IMR-90 (cell line): Measurements from ENCODE around the gene FTO. TPM values are rescaled to one million over a fixed set of nuclear protein-coding genes. Genes with fewer than 3 reads are reported as not detected.

Experiments
- ATAC-seq: fragments of 200-7000 bp; cut with Tn5 transposase; 2 replicates; pipeline ENCODE4 v1.9.1; 2020; ENCODE audit warnings: low read depth, mild to moderate bottlenecking, moderate library complexity
- BruUV-seq: library from RNA; stranded (reverse); fragments of 400-500 nt; replicated peaks from 2 replicates; lab custom pipeline; 2021; lab: Mats Ljungman, UMichigan
- CTCF ChIA-PET: fragments of 300-600 bp; formaldehyde crosslinking; extraction: SDS; loops from one replicate; lab custom pipeline; 2021; ENCODE audit warnings: antibody characterized with exemption; lab: Yijun Ruan, JAX
- POLR2A ChIA-PET: fragments of 300-600 bp; sonication (Branson Sonifier 250); formaldehyde crosslinking; loops from one replicate; lab custom pipeline; 2022; ENCODE audit warnings: antibody characterized with exemption; ENCODE audit not compliant: unreplicated experiment; lab: Charles Lee
- DNase-seq: peaks from one replicate; pipeline ENCODE4 v3.0.0; 2013
- H2AFZ ChIP-seq: replicated peaks from 2 replicates; pipeline ENCODE3; 2013; ENCODE audit warnings: low read length, mild to moderate bottlenecking; ENCODE audit not compliant: poor library complexity
- H2AK5ac ChIP-seq: 2 replicates; pipeline ENCODE4 v1.6.1; 2013; ENCODE audit warnings: low read depth, low read length, inconsistent platforms
- H2AK9ac ChIP-seq: replicated peaks from 2 replicates; pipeline ENCODE3; 2013; ENCODE audit warnings: mild to moderate bottlenecking, low read depth, low read length, moderate library complexity; ENCODE audit not compliant: poor library complexity
- H2BK120ac ChIP-seq: 2 replicates; pipeline ENCODE4 v1.6.1; 2013; ENCODE audit warnings: low read depth, low read length, inconsistent platforms
- H2BK15ac ChIP-seq: 3 replicates; pipeline ENCODE4 v1.6.1; 2013; ENCODE audit warnings: low read depth, low read length, inconsistent platforms
- H2BK20ac ChIP-seq: 2 replicates; pipeline ENCODE4 v1.6.1; 2013; ENCODE audit warnings: low read depth, mild to moderate bottlenecking, inconsistent platforms, low read length, moderate library complexity
- H2BK5ac ChIP-seq: 2 replicates; pipeline ENCODE4 v1.6.1; 2013; ENCODE audit warnings: mild to moderate bottlenecking, low read depth, low read length, inconsistent platforms; ENCODE audit not compliant: poor library complexity, severe bottlenecking
- H3K14ac ChIP-seq: replicated peaks from 2 replicates; pipeline ENCODE4 v1.6.1; 2013; ENCODE audit warnings: low read depth, low read length, inconsistent platforms
- H3K18ac ChIP-seq: 2 replicates; pipeline ENCODE4 v1.6.1; 2013; ENCODE audit warnings: low read depth, low read length, control low read depth
- H3K23ac ChIP-seq: 2 replicates; pipeline ENCODE4 v1.6.1; 2013; ENCODE audit warnings: low read depth, low read length, inconsistent platforms
- H3K27ac ChIP-seq: 2 replicates; pipeline ENCODE4 v1.5.1; 2013; ENCODE audit warnings: mild to moderate bottlenecking, control low read depth, low read length; ENCODE audit not compliant: insufficient read depth
- H3K27me3 ChIP-seq: 2 replicates; pipeline ENCODE4 v1.6.1; 2013; ENCODE audit warnings: low read length; ENCODE audit not compliant: control insufficient read depth, insufficient read depth
- H3K36me3 ChIP-seq: 2 replicates; pipeline ENCODE4 v1.6.1; 2013; ENCODE audit warnings: low read length, mixed read lengths; ENCODE audit not compliant: control insufficient read depth, insufficient read depth
- H3K4ac ChIP-seq: 2 replicates; pipeline ENCODE4 v1.6.1; 2013; ENCODE audit warnings: low read depth, low read length, inconsistent platforms
- H3K4me1 ChIP-seq: 2 replicates; pipeline ENCODE4 v1.6.1; 2013; ENCODE audit warnings: low read length, mixed read lengths; ENCODE audit not compliant: control insufficient read depth, insufficient read depth
- H3K4me2 ChIP-seq: 2 replicates; pipeline ENCODE4 v1.6.1; 2013; ENCODE audit warnings: low read depth, mild to moderate bottlenecking, control low read depth, low read length, moderate library complexity
- H3K4me3 ChIP-seq: 2 replicates; pipeline ENCODE4 v1.5.1; 2013; ENCODE audit warnings: low read depth, mild to moderate bottlenecking, control low read depth, low read length, moderate library complexity; ENCODE audit not compliant: insufficient read depth
- H3K56ac ChIP-seq: 2 replicates; pipeline ENCODE4 v1.6.1; 2013; ENCODE audit warnings: low read length, inconsistent platforms; ENCODE audit not compliant: insufficient read depth; ENCODE audit errors: extremely low read depth
- H3K79me1 ChIP-seq, 2 experiments: 2 replicates each; pipeline ENCODE4 v1.6.1; 2013; ENCODE audit warnings: low read length in 2 of 2, inconsistent platforms in 1 of 2, low read depth in 1 of 2
- H3K9ac ChIP-seq: 2 replicates; pipeline ENCODE4 v1.6.1; 2013; ENCODE audit warnings: low read depth, low read length, control low read depth
- H3K9me1 ChIP-seq: 2 replicates; pipeline ENCODE4 v1.6.1; 2013; ENCODE audit warnings: low read length, inconsistent platforms; ENCODE audit not compliant: insufficient read depth
- H3K9me3 ChIP-seq: 2 replicates; pipeline ENCODE4 v1.6.1; 2013; ENCODE audit warnings: low read length; ENCODE audit not compliant: control insufficient read depth, insufficient read depth
- H4K20me1 ChIP-seq: 2 replicates; pipeline ENCODE4 v1.6.1; 2013; ENCODE audit warnings: low read length, inconsistent platforms; ENCODE audit not compliant: insufficient read depth
- H4K5ac ChIP-seq: 2 replicates; pipeline ENCODE4 v1.6.1; 2013; ENCODE audit warnings: mild to moderate bottlenecking, low read depth, low read length, control low read depth
- H4K8ac ChIP-seq, 2 experiments: 2 replicates each; pipeline ENCODE4 v1.6.1; 2013; ENCODE audit warnings: low read depth in 2 of 2, low read length in 2 of 2, control low read depth in 1 of 2, inconsistent platforms in 1 of 2
- H4K91ac ChIP-seq: 2 replicates; pipeline ENCODE4 v1.6.1; 2013; ENCODE audit warnings: low read depth, low read length, inconsistent platforms; ENCODE audit not compliant: insufficient read depth
- BHLHE40 ChIP-seq: fragments of 150-350 bp; IDR thresholded peaks from 2 replicates; pipeline ENCODE4 v1.6.1; 2016; ENCODE audit warnings: mild to moderate bottlenecking, low read depth, low read length
- CEBPB ChIP-seq: IDR thresholded peaks from 2 replicates; pipeline ENCODE4 v1.6.1; 2012; ENCODE audit warnings: low read depth, low read length, improper control_type of control experiment
- CHD1 ChIP-seq: IDR thresholded peaks from 2 replicates; pipeline ENCODE4 v1.6.1; 2012; ENCODE audit warnings: low read depth, low read length, improper control_type of control experiment
- FOS ChIP-seq: fragments of 150-350 bp; IDR thresholded peaks from 2 replicates; pipeline ENCODE4 v1.6.1; 2016; ENCODE audit warnings: low read depth, low read length
- MAFK ChIP-seq: IDR thresholded peaks from 2 replicates; pipeline ENCODE4 v1.6.1; 2012; ENCODE audit warnings: low read depth, low read length, improper control_type of control experiment
- MAZ ChIP-seq: IDR thresholded peaks from 2 replicates; pipeline ENCODE4 v1.6.1; 2012; ENCODE audit warnings: low read depth, mild to moderate bottlenecking, low read length, improper control_type of control experiment, moderate library complexity, borderline replicate concordance
- MXI1 ChIP-seq: IDR thresholded peaks from 2 replicates; pipeline ENCODE4 v1.6.1; 2012; ENCODE audit warnings: low read depth, mild to moderate bottlenecking, low read length, moderate library complexity, borderline replicate concordance
- NFE2L2 ChIP-seq: fragments of 150-350 bp; IDR thresholded peaks from 2 replicates; pipeline ENCODE4 v1.6.1; 2016; ENCODE audit warnings: low read depth, mild to moderate bottlenecking, low read length
- POLR2A ChIP-seq: IDR thresholded peaks from 2 replicates; pipeline ENCODE4 v1.6.1; 2012; ENCODE audit warnings: mild to moderate bottlenecking, low read depth, low read length
- RAD21 ChIP-seq: IDR thresholded peaks from 2 replicates; pipeline ENCODE4 v1.6.1; 2012; ENCODE audit warnings: low read length, improper control_type of control experiment
- RCOR1 ChIP-seq: IDR thresholded peaks from 2 replicates; pipeline ENCODE4 v1.6.1; 2012; ENCODE audit warnings: mild to moderate bottlenecking, low read length, improper control_type of control experiment; ENCODE audit not compliant: insufficient replicate concordance
- RFX5 ChIP-seq: IDR thresholded peaks from 2 replicates; pipeline ENCODE4 v1.8.0; 2012; ENCODE audit warnings: low read depth, mild to moderate bottlenecking, low read length, moderate library complexity
- SMC3 ChIP-seq: fragments of 150-350 bp; IDR thresholded peaks from 2 replicates; pipeline ENCODE4 v1.6.1; 2016; ENCODE audit warnings: low read depth, mild to moderate bottlenecking, antibody characterized with exemption, low read length, moderate library complexity
- WGBS, 2 experiments: methylation state at CpG; one replicate each; pipeline versions ENCODE4 v1.1.5 to v1.1.7; 2013; ENCODE audit warnings: missing lambda C conversion rate in 2 of 2; ENCODE audit not compliant: insufficient read length in 1 of 2; ENCODE audit errors: extremely low coverage in 2 of 2; 5-methylcytosine and 5-hydroxymethylcytosine counted together
- dilution Hi-C: fragments of 300-500 bp; cut with HindIII; formaldehyde crosslinking; loops from one replicate; pipeline ENCODE4 v1.14.3; 2018; ENCODE audit warnings: low sequenced_read_pairs; ENCODE audit not compliant: unreplicated experiment
- in situ Hi-C: fragments of 300-500 bp; cut with MboI; formaldehyde crosslinking; loops from 3 replicates; pipeline ENCODE4 v1.14.3; 2019; ENCODE audit warnings: low sequenced_read_pairs, inconsistent platforms, mixed read lengths
- intact Hi-C: fragments of 100-400 bp; cut with micrococcal nuclease; formaldehyde crosslinking; loops from 2 replicates; pipeline ENCODE4 v1.10.0; 2022
- polyA plus RNA-seq, 3 experiments: library from polyadenylated mRNA; depleted of rRNA; stranded (reverse); fragments of >200 nt; gene quantifications; 2 replicates each; pipeline ENCODE4 v1.2.3, GENCODE V29; 2012; ENCODE audit warnings: low replicate concordance in 1 of 3
- total RNA-seq: library from RNA; depleted of rRNA; stranded (reverse); fragments of >200 nt; gene quantifications from 2 replicates; pipeline ENCODE4 v1.2.3, GENCODE V29; 2012
- TF ChIP-seq, protein P1 (sequence below): conservative IDR thresholded peaks from 2 replicates; pipeline ENCODE4 v1.5.1; 2012; ENCODE audit warnings: mild to moderate bottlenecking, low read depth, low read length, improper control_type of control experiment
- TF ChIP-seq, protein P2 (sequence below): fragments of 150-350 bp; IDR thresholded peaks from 2 replicates; pipeline ENCODE4 v1.6.1; 2017; ENCODE audit warnings: mild to moderate bottlenecking, antibody characterized with exemption, low read length, low read depth
- TF ChIP-seq, protein P3 (sequence below): fragments of 150-350 bp; IDR thresholded peaks from 2 replicates; pipeline ENCODE4 v1.6.1; 2016; ENCODE audit warnings: low read depth, mild to moderate bottlenecking, low read length, moderate library complexity, borderline replicate concordance

Gene FTO
- total and polyA plus RNA-seq, 2 of the 4 experiments (the other 2 are of a cell fraction): 70.3 to 132 TPM

DNA sequence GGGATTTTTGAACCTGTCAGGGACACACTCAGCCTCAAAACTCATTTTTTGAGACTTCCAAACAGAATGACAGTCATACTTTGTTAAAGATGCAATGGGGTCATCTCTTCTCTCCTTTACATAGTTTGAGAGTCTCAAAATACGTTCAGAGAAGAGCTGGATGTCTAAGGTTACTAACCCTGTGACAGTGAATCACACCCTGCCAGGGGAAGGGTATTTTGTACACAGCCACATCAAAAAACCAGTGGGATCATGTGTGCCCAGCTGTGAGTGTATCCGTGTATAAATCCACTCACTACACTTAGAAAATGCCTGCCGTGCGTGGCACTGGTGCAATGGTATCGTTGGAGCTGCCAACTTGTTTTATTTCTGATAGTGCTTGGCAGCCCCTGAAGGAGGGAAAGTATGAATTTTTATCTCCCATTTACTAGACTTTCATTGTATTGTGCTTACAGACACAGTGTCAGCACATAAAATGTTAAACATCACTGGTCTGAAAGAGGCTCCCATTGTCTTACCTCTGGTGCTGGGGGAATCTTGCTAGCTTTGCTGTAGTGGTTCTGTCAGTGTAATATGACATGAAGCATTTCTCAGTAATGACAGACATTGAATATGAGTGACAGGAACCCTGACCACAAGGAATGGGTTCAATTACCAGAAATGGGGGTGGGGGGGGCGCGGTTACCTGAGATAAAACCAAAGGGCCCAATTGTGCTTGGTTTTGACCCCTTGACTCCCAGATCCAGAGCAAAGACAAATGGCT lies 256.3 kb downstream of the FTO start:
- ATAC-seq (no peak), DNase-seq (no peak)
- Histone ChIP-seq H3K9ac (no peak overlapping the region), H2BK20ac (no peak overlapping the region), H3K4me3 (no peak overlapping the region), H2AK9ac (no peak overlapping the region), H2AK5ac (no peak overlapping the region), H2AFZ (no peak overlapping the region), H4K8ac (no peak overlapping the region), H3K27ac (no peak overlapping the region), H3K4ac (no peak overlapping the region), H3K36me3 (no peaks in the 10 kb centered on the region), H3K9me3 (no peaks in the 10 kb centered on the region), H2BK120ac (no peak overlapping the region), H4K20me1 (no peaks in the 10 kb centered on the region), H2BK15ac (no peak overlapping the region), H3K23ac (no peak overlapping the region), H3K18ac (no peak overlapping the region), H4K5ac (no peak overlapping the region), H3K56ac (no peak overlapping the region), H3K9me1 (no peaks in the 10 kb centered on the region; the same call in none of the 2 replicates), H3K4me1 (no peaks in the 10 kb centered on the region), H3K14ac (no peak overlapping the region), H4K91ac (no peak overlapping the region), H3K4me2 (no peak overlapping the region), H3K79me1 (peaks cover 0 to 8% of the 10 kb centered on the region in 2 experiments; a peak in 1 of 4 replicates), H3K27me3 (no peaks in the 10 kb centered on the region), H2BK5ac (no peak overlapping the region)
- in situ Hi-C loops (no loop called here), dilution Hi-C loops (no loop called here), intact Hi-C loops (no loop called here)
- no TSS peak for BruUV-seq
- WGBS, 2 experiments: no CpG with 5 or more reads among the region's 7 CpGs
- ChIA-PET CTCF (no interaction called here), POLR2A (no interaction called here)
- TF ChIP-seq RAD21: no peak
- TF ChIP-seq, protein P1, sequence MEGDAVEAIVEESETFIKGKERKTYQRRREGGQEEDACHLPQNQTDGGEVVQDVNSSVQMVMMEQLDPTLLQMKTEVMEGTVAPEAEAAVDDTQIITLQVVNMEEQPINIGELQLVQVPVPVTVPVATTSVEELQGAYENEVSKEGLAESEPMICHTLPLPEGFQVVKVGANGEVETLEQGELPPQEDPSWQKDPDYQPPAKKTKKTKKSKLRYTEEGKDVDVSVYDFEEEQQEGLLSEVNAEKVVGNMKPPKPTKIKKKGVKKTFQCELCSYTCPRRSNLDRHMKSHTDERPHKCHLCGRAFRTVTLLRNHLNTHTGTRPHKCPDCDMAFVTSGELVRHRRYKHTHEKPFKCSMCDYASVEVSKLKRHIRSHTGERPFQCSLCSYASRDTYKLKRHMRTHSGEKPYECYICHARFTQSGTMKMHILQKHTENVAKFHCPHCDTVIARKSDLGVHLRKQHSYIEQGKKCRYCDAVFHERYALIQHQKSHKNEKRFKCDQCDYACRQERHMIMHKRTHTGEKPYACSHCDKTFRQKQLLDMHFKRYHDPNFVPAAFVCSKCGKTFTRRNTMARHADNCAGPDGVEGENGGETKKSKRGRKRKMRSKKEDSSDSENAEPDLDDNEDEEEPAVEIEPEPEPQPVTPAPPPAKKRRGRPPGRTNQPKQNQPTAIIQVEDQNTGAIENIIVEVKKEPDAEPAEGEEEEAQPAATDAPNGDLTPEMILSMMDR: no peak
- TF ChIP-seq, protein P2, sequence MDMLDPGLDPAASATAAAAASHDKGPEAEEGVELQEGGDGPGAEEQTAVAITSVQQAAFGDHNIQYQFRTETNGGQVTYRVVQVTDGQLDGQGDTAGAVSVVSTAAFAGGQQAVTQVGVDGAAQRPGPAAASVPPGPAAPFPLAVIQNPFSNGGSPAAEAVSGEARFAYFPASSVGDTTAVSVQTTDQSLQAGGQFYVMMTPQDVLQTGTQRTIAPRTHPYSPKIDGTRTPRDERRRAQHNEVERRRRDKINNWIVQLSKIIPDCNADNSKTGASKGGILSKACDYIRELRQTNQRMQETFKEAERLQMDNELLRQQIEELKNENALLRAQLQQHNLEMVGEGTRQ: no peak
- TF ChIP-seq, protein P3, sequence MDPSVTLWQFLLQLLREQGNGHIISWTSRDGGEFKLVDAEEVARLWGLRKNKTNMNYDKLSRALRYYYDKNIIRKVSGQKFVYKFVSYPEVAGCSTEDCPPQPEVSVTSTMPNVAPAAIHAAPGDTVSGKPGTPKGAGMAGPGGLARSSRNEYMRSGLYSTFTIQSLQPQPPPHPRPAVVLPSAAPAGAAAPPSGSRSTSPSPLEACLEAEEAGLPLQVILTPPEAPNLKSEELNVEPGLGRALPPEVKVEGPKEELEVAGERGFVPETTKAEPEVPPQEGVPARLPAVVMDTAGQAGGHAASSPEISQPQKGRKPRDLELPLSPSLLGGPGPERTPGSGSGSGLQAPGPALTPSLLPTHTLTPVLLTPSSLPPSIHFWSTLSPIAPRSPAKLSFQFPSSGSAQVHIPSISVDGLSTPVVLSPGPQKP: no peak
- no peak for TF ChIP-seq RFX5
- TF ChIP-seq RCOR1: no peak
- TF ChIP-seq MXI1: no peak
- TF ChIP-seq FOS: no peak
- no peak for TF ChIP-seq BHLHE40
- TF ChIP-seq SMC3: no peak
- no peak for TF ChIP-seq MAZ
- no peak for TF ChIP-seq NFE2L2
- TF ChIP-seq CHD1: no peak
- TF ChIP-seq MAFK: no peak
- no peak for TF ChIP-seq POLR2A
- TF ChIP-seq CEBPB: no peak
